Measurements from ENCODE around the gene FBXL2.

GRCh38 chr3:33231756-33232465 is 45.3 kb upstream of the FBXL2 start:
- TF ChIP-seq, protein P1, sequence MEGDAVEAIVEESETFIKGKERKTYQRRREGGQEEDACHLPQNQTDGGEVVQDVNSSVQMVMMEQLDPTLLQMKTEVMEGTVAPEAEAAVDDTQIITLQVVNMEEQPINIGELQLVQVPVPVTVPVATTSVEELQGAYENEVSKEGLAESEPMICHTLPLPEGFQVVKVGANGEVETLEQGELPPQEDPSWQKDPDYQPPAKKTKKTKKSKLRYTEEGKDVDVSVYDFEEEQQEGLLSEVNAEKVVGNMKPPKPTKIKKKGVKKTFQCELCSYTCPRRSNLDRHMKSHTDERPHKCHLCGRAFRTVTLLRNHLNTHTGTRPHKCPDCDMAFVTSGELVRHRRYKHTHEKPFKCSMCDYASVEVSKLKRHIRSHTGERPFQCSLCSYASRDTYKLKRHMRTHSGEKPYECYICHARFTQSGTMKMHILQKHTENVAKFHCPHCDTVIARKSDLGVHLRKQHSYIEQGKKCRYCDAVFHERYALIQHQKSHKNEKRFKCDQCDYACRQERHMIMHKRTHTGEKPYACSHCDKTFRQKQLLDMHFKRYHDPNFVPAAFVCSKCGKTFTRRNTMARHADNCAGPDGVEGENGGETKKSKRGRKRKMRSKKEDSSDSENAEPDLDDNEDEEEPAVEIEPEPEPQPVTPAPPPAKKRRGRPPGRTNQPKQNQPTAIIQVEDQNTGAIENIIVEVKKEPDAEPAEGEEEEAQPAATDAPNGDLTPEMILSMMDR (conservative IDR thresholded peaks at IDR 0.05), result no peak
- TF ChIP-seq EZH2 (IDR thresholded peaks at IDR 0.05; ENCODE audit: low read depth), result no peak

All from PC-9 (cell line).